NCI-H1417 treated with DMSO at 0.1 percent for 48 hours (cell line): Measurements from ENCODE around the gene PRAMEF17.
"Not testable (repeated sequence)": the region's sequence is repeated elsewhere in the genome, so short reads cannot be mapped to it uniquely, and the experiment has no call there.

ENCODE experiments used
- DNase-seq: peaks from one replicate; lab custom pipeline; 2025; lab: John Stamatoyannopoulos, UW

PRAMEF17 gene, protein sequence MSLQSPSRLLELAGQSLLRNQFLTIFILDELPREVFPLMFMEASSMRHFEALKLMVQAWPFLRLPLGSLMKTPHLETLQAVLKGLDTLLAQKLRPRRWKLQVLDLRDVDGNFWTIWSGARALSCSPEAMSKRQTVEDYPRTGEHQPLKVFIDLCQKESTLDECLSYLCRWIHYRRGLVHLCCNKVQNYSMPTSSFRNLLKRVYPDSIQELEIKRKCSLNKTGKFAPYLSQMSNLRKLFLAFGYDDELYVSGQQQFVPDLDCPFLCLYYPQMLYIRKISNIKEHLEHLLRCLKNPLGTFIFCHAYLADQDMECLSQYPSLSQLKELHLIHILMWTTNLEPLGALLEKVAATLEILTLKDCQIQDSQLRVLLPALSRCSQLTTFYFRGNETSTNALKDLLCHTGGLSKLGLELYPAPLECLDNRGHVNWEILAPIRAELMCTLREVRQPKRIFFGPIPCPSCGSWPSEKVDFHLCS

DNA sequence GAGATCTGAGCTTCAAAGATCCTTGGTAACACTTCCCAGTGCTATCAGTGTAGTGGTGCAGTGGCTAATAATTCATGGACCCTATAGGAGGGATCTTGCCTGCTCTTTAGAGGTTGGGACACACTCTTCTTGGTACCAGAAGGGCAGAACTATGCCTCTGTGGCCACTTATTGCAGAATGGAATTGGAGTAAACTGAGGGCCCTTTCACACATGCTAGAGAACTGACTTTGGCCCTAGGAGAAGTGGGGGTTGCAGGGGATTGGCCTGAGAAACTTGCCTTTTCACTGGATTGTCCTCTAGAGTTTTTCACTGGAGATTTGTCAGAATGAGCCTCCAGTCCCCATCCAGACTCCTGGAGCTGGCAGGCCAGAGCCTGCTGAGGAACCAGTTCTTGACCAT lies at the start of gene PRAMEF17:
Gene PRAMEF17, plus strand, starts transcription at position 301 of the 400 bp plus-strand sequence. Its CDS starts 26 bp downstream, at position 327.
- DNase-seq, result not testable (repeated sequence)

DNA sequence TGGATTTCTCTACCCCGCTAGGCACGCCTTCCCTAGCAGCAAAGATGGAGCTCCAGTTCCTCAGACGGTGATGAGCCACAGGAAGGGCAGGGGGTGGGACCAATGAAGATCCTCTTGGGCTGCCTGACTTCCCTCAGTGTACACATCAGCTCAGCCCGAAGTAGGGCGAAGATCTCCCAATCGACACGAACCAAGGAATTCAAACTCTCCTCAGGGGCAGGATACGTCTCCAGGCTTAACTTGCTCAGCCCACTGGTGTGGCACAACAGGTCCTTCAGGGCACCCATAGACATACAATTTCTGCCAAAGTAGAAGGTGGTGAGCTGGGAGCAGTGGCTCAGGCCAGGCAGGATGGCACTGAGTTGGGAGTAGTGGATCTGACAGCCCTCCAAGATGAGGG lies 46.9 kb upstream of the PRAMEF17 start:
- DNase-seq, result not testable (repeated sequence)

DNA sequence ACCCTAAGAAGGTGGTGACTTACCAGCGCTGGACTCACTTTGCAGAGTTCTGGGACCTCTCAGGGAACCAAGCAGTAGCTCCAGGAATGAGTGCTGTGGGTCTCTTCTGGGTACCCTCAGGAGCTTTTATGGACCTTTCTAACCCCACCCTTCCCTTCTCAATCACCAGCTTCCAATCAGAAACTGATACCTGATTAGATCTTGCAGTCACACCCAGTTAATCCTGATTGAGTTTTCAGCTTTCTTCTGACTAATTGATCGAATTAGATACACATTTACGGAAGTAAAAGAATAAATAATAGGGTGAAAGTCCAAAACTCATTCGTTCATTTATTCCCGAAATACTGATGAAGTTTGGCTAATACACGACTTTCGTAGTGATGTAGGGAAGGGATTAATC lies 42.4 kb upstream of the PRAMEF17 start, which contains the start of gene PRAMEF14:
Gene PRAMEF14, minus strand, starts transcription at position 101 of the 400 bp plus-strand sequence. CDS start 1,820 bp downstream, outside the sequence.
- not testable (repeated sequence) for DNase-seq

DNA sequence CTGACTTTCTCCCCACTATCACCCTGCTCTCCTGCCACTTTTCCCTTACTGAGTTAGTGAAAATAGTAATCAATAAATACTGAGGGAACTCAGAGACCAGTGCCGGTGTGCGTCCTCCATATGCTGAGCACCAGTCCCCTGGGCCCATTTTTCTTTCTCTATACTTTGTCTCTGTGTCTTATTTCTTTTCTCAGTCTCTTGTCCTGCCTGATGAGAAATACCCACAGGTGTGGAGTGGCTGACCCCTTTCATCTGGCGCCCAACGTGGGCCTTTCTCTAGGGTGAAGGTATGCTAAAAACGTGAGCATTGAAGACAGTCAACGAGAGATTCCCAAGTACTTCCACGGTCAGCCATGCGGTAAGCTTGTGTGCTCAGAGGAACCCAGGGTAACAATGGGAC lies 36.0 kb upstream of the PRAMEF17 start:
- not testable (repeated sequence) for DNase-seq

DNA sequence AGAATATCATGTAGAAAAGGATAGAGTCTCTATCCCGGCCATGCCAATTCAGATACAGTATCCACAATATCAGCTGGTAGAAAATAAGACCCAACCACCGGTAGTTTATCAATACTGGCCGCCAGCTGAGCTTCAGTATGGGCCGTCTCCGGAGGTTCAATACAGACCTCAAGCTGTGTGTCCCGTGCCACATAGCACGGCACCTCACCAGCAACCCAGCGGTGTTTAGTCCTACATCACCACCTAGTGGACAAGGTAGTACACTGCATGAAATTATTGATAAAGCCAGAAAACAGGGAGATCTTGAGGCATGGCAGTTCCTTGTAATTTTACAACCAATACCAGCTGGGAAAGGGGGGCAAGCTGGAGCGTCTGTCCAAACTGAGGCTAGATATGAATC lies 35.0 kb upstream of the PRAMEF17 start:
- DNase-seq, result not testable (repeated sequence)

DNA sequence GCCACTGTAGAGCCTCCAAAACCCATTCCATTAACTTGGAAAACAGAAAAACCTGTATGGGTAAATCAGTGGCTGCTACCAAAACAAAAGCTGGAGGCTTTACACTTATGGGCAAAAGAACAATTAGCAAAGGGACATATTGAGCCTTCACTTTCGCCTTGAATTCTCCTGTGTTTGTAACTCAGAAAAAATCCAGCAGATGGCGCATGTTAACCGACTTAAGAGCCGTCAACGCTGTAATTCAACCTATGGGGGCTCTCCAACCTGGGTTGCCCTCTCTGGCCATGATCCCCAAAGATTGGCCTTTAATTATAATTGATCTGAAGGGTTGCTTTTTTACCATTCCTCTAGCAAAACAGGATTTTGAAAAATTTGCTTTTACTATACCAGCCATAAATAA lies 32.7 kb upstream of the PRAMEF17 start:
- DNase-seq, result not testable (repeated sequence)

DNA sequence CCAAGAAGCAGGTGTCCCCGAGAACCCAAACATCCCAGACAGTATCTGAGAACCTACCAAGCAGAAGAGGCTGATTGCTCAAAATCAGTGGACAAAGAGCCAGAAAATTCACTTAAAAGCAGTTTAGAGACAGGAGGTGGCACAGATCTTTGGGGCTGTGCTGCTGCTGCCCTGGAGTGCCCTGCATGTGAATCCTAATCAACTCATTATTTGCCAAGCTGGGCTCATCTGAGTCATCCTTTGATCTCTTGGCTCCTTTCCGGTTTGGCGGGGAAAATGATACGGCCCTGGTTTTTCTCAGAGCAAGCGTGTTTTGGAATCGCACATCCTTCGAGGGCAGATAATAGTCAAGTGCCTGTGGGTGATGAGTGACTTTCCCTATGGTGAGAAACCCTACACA lies 27.1 kb upstream of the PRAMEF17 start:
- not testable (repeated sequence) for DNase-seq

DNA sequence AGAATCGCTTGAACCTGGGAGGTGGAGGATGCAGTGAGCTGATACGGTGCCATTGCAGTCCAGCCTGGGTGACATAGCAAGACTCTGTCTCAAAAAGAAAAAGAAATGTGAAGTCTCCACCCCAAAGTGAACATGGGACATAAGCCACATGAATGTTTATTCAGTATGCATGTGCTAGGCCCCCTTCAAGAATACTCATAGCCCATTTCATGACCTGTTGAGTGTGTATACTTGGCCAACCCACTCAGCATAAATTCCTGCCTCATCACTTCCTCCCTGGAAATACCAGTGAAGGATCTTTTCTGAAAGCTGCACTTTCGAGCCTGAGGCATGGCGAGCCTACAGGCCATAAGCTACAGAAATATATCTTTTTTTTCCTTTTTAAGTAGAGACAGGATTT lies 24.5 kb upstream of the PRAMEF17 start:
- DNase-seq, result not testable (repeated sequence)

DNA sequence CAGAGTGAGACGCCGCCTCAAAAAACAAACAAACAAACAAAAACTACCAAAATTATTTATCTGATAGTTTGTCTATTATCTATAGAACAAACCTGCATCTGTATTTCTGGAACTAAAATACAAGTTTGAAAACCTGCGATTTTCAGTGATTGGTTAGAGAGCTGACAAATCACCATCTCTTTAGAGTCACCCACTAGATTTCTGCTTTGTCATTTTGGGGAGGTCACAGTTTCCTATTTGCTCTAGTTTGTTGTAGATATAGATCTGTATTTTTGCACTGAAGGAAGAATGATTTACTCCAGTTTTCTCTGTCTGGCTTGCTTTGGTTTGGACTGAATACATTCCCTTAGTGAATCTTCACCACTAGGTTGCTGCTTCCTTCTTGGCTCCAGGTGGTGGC lies 22.9 kb upstream of the PRAMEF17 start:
- DNase-seq, result not testable (repeated sequence)

DNA sequence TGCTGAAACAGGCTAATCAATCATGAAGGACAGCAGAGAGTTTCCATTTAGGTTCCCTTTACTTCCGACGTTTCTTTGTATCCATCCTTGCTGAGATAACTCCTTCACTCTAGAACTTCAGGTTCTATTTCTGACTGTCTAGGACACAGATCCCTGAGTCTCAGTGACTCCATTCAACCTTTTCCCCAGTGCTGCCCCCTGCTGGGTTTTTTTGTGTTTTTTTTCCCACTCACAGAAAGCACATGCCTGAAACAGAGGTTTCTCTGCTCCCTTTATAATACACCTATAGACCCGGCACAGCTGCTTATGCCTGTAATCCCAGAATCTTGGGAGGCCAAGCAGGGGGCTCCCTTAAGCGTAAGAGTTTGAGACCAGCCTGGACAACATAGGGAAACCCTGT lies 20.9 kb upstream of the PRAMEF17 start:
- not testable (repeated sequence) for DNase-seq

DNA sequence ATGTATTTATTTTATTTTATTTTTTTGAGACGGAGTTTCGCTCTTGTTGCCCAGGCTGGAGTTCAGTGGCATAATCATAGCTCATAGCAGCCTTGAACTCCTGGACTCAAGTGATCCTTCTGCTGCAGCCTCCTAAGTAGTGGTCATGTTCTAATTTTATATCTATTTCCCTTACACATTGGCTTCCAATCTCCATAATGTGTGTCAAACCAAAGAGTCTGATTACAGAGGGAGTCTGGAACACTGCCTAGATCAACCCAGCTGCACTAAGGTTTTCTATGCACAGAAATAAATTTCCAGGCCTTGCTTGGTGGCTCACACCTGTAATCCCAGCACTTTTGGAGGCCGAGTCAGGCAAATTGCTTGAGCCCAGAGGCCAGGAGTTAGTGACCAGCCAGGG lies 10.4 kb upstream of the PRAMEF17 start:
- not testable (repeated sequence) for DNase-seq

DNA sequence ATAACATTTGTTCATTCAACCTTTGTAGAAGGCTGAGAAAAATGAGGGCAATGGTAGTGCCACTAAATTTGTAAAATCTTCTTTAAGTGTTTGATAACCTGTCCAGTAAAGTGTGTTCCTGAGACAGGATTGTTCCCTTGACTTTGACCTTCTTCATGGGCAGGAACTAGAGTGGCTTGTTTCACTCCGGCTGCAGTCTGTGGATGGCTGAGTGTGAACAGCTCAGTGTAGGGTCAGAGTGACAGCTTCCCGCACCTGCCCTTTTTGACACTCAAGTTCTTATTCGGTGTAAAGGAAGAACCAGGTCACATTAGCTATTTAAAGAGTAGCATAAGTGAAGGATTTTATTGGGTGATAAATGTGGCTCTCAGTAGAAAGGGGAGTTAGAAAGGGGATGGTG lies 9.1 kb upstream of the PRAMEF17 start:
- DNase-seq, result not testable (repeated sequence)

DNA sequence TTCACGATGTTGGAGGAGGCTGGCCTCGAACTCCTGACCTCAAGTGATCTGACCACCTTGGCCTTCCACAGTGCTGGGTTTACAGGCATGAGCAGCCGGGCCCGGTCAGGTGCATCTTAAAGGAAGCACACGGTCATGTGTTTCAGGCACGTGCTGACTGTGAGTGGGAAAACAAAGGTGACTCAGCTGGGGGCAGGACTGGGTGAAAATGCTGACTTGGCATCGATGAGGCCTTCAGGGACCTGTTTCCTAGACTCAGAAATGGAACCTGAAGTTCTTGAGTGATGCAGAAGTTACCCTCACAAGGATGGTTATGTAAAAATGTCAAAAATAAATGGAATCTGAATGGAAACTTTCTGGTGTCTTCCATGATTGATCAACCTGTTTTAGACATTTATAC lies 3.6 kb downstream of the PRAMEF17 start:
- DNase-seq, result not testable (repeated sequence)

DNA sequence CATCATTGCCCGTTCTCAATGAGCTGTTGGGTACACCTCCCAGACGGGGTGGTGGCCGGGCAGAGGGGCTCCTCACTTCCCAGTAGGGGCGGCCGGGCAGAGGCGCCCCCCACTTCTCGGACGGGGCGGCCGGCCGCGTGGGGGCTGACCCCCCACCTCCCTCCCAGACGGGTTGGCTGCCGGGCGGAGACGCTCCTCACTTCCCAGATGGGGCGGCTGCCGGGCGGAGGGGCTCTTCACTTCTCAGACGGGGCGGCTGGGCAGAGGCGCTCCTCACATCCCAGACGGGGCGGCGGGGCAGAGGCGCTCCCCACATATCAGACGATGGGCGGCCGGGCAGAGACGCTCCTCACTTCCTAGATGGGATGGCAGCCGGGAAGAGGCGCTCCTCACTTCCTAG lies 5.3 kb downstream of the PRAMEF17 start:
- not testable (repeated sequence) for DNase-seq

DNA sequence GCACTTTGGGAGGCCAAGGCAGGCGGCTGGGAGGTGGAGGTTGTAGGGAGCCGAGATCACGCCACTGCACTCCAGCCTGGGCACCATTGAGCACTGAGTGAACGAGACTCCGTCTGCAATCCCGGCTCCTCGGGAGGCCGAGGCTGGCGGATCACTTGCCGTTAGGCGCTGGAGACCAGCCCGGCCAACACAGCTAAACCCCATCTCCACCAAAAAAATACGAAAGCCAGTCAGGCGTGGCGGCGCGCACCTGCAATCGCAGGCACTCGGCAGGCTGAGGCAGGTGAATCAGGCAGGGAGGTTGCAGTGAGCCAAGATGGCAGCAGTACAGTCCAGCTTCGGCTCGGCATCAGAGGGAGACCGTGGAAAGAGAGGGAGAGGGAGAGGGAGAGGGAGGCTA lies 5.9 kb downstream of the PRAMEF17 start:
- DNase-seq, result not testable (repeated sequence)

DNA sequence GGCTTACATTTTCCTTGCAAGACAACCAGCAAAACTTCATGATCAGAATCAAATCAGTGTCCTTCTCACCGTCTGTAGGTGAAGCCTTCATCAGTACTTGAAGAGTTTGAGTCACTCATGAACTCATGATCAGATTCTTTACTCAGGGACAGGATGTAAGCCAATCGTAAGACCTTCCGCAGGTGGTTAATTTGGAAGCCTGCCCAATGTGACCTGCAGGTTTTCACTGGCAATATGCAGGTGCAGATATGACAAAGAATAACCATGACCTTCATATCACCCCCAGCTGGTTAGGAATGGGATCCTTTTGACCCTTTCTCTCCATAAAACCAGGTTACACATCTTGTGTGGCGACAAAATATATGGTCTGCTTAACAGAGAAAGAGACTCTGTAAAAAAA lies 18.4 kb downstream of the PRAMEF17 start:
- DNase-seq, result no peak

DNA sequence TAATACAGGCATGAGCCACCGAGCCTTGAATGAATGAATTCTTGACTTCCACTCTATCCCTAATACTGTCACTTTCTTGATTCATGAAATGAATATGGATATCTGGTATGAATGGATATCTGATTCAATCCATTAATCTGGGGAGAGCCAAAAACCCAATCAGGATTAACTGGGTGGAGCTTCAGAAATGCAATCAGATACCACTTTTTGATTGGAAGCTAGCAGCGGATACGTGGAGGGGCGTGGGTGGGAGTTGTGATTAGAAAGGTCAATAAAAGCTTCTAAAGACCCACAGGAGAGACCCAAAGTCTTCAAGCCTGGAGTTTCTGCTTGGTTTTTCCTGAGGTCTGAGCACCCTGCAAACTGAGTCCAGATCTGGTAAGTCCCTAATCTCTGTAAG lies 20.7 kb downstream of the PRAMEF17 start, which contains the start of gene PRAMEF20:
Gene PRAMEF20, plus strand, starts transcription at position 301 of the 400 bp plus-strand sequence. CDS start 5,905 bp downstream, outside the sequence.
- DNase-seq, result not testable (repeated sequence)

DNA sequence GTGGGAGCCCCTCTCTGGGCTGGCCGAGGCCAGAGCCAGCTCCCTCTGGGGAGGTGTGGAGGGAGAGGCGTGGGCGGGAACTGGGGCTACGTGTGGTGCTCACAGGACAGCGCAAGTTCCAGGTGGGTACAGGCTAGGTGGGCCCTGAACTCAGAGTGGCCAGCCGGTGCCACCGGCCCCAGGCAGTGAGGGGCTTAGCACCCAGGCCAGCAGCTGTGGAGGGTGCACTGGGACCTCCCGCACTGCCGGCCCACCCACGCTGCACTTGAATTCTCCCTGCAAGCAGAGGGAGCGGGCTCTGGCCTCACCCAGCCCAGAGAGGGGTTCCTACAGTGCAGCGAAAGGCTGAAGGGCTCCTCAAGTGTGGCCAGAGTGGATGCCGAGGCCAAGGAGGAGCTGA lies 41.1 kb downstream of the PRAMEF17 start:
- DNase-seq, result no peak

DNA sequence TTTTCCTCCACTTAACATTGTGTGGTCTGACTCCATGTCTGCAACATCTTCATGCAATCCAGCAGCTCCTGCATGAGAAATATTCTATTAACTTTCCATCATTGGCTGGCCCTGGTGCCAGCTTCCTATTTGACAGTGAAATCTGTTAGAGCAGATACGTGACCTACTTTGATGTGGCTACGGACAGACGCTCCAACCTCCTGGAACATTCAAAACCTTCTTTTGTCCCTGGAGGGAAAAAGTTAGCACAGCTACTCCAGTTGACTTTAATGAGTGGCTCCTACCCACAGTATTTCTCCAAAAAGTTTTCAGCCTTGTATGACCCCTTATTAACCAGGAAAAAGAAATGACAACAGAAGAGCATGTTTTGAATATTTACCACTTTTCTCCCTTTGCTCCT lies 42.8 kb downstream of the PRAMEF17 start:
- no peak for DNase-seq

DNA sequence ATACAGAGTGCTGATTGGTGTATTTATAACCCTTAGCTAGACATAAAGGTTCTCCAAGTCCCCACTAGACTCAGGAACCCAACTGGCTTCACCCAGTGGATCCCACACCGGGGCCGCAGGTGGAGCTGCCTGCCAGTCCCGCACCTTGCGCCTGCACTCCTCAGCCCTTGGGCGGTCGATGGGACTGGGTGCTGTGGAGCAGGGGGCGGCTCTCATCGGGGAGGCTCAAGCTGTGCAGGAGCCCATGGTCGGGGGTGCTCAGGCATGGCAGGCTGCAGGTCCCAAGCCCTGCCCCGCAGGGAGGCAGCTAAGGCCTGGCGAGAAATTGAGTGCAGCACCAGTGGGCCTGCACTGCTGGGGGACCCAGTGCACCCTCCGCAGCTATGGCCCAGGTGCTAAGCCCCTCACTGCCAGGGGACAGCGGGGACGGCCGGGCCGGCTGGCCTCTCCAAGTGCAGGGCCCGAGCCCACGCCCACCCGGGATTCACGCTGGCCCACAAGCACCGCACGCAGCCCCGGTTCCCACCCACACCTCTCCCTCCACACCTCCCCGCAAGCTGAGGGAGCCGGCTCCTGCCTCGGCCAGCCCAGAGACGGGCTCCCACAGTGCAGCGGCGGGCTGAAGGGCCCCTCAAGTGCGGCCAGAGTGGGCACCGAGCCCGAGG lies 44.4 kb downstream of the PRAMEF17 start:
- not testable (repeated sequence) for DNase-seq

DNA sequence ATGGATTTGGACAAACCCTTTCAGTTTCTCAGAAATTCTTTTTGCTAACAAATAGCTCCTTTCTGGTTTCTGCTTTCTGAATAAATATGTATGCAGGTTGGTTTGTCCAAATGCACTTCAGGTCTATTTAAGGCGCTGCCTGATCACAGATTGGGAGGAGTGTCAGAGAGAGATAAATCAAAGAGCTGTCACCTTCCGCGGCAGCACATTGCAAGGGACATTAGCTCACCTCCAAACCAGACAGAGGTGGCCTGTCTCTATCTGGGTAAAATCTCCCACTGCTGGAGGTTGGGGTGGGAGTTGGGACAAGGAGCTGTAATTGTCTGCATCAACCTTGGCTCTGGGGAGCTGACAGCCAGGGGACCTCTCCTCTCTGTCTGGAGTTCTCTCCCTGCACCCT lies 46.0 kb downstream of the PRAMEF17 start:
- DNase-seq, result no peak

DNA sequence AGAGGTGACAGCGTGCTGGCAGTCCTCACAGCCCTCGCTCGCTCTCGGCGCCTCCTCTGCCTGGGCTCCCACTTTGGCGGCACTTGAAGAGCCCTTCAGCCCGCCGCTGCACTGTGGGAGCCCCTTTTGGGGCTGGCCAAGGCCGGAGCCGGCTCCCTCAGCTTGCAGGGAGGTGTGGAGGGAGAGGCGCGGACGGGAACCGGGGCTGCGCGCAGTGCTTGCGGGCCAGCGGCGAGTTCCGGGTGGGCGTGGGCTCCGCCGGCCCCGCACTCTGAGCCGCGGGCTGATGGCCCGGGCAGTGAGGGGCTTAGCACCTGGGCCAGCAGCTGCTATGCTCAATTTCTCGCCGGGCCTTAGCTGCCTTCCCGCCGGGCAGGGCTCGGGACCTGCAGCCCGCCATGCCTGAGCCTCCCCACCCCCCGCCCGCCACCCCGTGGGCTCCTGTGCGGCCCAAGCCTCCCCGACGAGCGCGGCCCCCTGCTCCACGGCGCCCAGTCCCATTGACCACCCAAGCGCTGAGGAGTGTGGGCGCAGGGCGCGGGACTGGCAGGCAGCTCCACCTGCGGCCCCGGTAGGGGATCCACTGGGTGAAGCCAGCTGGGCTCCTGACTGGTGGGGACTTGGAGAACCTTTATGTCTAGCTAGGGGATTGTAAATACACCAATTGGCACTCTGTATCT lies 49.8 kb downstream of the PRAMEF17 start:
- not testable (repeated sequence) for DNase-seq
